Measurements from ENCODE around the gene GAL3ST2. TPM values are rescaled to one million over a fixed set of nuclear protein-coding genes. Genes with fewer than 3 reads are reported as not detected.
A peak's percentile ranks its signal among the peaks of the same experiment; 100 is the strongest.

The GAL3ST2 gene
- total and polyA plus RNA-seq, 7 donors = 0.14 to 0.16 TPM; not detected in 5

DNA sequence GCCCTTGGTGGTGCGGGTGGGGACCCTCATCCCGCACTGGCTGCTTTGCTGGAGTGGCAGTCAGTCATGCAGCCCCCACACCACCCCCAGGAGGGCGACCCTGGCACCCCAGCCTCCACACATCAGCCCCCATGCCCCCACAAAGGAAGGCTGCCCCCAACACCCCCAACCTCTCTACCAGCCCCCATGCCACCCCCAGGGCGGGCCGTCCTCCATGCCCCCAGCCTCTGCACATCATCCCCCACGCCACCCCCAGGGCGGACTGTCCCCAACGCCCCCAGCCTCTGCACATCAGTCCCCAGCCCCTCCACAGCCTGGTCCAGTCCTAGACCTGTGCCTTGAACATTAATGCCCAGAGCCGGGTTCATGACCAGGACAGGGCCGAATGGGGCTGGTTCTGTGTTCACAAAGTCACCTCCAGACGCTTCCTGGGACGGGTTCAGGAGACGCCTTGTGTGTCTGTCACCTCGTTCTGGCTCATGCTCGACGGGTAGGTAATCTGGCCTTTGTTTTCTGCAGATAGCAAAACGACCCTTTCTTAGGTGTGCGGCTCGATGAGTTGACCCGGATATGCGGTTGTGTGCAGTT is 23.8 kb upstream of the GAL3ST2 start:
- Histone ChIP-seq H3K27ac (no peak overlapping the region), H3K27me3 (ENCODE audit: insufficient read depth in 3 of 3, low read length in 2 of 3) (no peaks in the 10 kb centered on the region), H3K36me3 (ENCODE audit: insufficient read depth in 1 of 2, low read depth in 1 of 2) (peaks cover 0 to 81% of the 10 kb centered on the region in 2 donors), H3K4me1 (no peaks in the 10 kb centered on the region), H3K4me3 (no peak overlapping the region), H3K9me3 (no peaks in the 10 kb centered on the region)
- ATAC-seq (no peak), DNase-seq (peak in 1 of 2 donors; percentile 34)
- TF ChIP-seq, protein P1, sequence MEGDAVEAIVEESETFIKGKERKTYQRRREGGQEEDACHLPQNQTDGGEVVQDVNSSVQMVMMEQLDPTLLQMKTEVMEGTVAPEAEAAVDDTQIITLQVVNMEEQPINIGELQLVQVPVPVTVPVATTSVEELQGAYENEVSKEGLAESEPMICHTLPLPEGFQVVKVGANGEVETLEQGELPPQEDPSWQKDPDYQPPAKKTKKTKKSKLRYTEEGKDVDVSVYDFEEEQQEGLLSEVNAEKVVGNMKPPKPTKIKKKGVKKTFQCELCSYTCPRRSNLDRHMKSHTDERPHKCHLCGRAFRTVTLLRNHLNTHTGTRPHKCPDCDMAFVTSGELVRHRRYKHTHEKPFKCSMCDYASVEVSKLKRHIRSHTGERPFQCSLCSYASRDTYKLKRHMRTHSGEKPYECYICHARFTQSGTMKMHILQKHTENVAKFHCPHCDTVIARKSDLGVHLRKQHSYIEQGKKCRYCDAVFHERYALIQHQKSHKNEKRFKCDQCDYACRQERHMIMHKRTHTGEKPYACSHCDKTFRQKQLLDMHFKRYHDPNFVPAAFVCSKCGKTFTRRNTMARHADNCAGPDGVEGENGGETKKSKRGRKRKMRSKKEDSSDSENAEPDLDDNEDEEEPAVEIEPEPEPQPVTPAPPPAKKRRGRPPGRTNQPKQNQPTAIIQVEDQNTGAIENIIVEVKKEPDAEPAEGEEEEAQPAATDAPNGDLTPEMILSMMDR (IDR thresholded peaks at IDR 0.05) = no peak
- WGBS, 3 donors = 93 to 98% (median 95%) methylated on average over 21 of the region's 21 CpGs
- intact Hi-C loops (cut with DNase I) = no loop called here

DNA sequence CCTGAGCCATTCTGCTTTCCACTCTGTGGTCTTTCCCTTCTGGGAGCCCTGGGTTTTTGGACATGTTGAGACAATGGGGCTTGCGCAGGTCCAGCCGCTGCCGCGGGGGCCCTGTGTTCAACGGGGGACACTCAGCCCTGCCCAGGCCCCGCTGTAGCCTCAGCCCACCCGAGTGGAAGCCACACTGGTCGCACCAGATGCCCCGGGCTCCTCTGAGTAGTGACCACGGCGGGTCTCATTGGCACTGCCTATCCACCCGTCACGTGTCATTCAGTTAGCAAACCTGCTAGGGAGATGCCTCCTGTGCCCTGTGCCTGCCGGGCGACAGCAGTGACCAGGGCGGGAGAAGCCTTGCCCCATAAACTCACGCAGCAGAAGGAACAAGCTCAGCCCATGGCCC is 23.1 kb upstream of the GAL3ST2 start:
- WGBS, 3 donors = 92 to 97% (median 96%) methylated on average over 17 of the region's 17 CpGs
- TF ChIP-seq, protein P1 (IDR thresholded peaks at IDR 0.05) = no peak
- intact Hi-C loops (cut with DNase I) = no loop called here
- Histone ChIP-seq H3K4me1 (no peaks in the 10 kb centered on the region), H3K27me3 (ENCODE audit: insufficient read depth in 3 of 3, low read length in 2 of 3) (no peaks in the 10 kb centered on the region), H3K9me3 (no peaks in the 10 kb centered on the region), H3K36me3 (ENCODE audit: insufficient read depth in 1 of 2, low read depth in 1 of 2) (peaks cover 0 to 87% of the 10 kb centered on the region in 2 donors), H3K27ac (no peak overlapping the region), H3K4me3 (no peak overlapping the region)
- DNase-seq = no peak
- ATAC-seq = no peak

DNA sequence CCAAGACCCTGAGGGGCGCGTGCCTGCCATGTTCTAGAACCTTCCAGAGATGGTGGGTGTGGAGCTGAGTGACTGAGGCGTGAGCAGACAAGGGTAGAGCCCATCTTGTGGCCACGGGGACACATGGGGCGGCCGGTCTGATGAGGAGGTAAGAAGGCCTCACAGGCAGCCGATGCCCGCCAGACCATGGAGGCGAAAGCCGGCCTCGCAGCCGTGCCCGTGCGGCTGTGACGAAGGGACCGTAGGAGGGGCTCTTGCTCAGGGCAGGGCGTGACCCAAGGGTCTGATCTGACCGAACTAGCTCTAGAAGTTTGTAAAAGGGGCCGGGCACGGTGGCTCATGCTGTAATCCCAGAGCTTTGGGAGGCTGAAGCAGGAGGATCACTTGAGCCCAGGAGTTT is 22.6 kb upstream of the GAL3ST2 start:
- Histone ChIP-seq H3K36me3 (ENCODE audit: insufficient read depth in 1 of 2, low read depth in 1 of 2) (peaks cover 0 to 87% of the 10 kb centered on the region in 2 donors), H3K4me3 (no peak overlapping the region), H3K27ac (no peak overlapping the region), H3K9me3 (no peaks in the 10 kb centered on the region), H3K27me3 (ENCODE audit: insufficient read depth in 3 of 3, low read length in 2 of 3) (no peaks in the 10 kb centered on the region), H3K4me1 (no peaks in the 10 kb centered on the region)
- DNase-seq (no peak), ATAC-seq (no peak)
- WGBS, 3 donors = 92 to 96% (median 94%) methylated on average over 20 of the region's 20 CpGs
- TF ChIP-seq, protein P1 (IDR thresholded peaks at IDR 0.05) = no peak
- intact Hi-C loops (cut with DNase I) = no loop called here

DNA sequence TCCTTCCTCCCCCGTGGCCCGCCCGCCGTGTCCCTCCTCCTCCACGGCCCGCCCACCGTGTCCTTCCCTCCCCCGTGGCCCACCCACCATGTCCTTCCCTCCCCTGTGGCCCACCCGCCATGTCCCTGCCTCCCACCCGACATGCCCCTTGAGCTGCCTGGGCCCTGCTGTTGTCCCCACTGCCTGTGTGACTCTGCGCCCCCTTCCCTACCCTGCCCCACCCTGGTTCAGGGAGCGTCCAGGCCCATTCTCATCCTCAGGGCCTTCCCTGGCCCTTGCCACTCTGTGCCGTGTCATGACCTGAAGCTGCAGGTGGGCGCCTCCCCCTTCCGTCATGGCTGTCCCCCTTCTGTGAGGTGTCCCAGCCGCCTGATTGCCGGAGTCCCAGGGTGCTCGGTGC is 21.5 kb upstream of the GAL3ST2 start:
- Histone ChIP-seq H3K4me3 (no peak overlapping the region), H3K9me3 (no peaks in the 10 kb centered on the region), H3K36me3 (ENCODE audit: insufficient read depth in 1 of 2, low read depth in 1 of 2) (peaks cover 3 to 84% of the 10 kb centered on the region in 2 donors), H3K4me1 (no peaks in the 10 kb centered on the region), H3K27me3 (ENCODE audit: insufficient read depth in 3 of 3, low read length in 2 of 3) (no peaks in the 10 kb centered on the region), H3K27ac (no peak overlapping the region)
- ATAC-seq = no peak
- 90 to 94% (median 93%) methylated on average over 8 to 17 of the region's 18 CpGs for WGBS, 3 donors
- intact Hi-C loops (cut with DNase I) = no loop called here
- no peak for DNase-seq
- TF ChIP-seq, protein P1 (IDR thresholded peaks at IDR 0.05) = no peak

DNA sequence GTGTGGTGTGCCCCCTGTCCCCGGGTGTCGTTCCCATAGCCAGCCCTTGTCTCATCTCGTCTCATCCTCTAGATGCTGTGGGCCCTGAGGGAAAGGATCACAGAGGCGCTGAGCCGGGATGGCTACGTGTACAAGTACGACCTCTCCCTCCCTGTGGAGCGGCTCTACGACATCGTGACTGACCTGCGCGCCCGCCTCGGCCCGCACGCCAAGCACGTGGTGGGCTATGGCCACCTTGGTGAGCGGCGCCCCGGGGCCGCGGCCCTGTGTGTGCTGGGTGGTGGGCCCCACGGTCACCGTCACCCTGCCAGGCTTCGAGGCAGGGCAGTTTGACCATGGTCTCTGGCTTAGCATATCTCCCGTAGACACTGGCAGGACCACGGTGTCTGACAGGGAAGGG is 20.8 kb upstream of the GAL3ST2 start:
- Histone ChIP-seq H3K4me3 (no peak overlapping the region), H3K9me3 (no peaks in the 10 kb centered on the region), H3K27ac (no peak overlapping the region), H3K4me1 (no peaks in the 10 kb centered on the region), H3K36me3 (ENCODE audit: insufficient read depth in 1 of 2, low read depth in 1 of 2) (peaks cover 3 to 82% of the 10 kb centered on the region in 2 donors), H3K27me3 (ENCODE audit: insufficient read depth in 3 of 3, low read length in 2 of 3) (no peaks in the 10 kb centered on the region)
- ATAC-seq = no peak
- DNase-seq = no peak
- intact Hi-C loops (cut with DNase I) = no loop called here
- WGBS, 3 donors = 95 to 96% (median 95%) methylated on average over 27 of the region's 27 CpGs
- TF ChIP-seq, protein P1 (IDR thresholded peaks at IDR 0.05) = no peak

Measured in psoas muscle (tissue), 8 donors.